H1 (cell line): ENCODE measurements around the gene LLGL2. TPM values are rescaled to one million over a fixed set of nuclear protein-coding genes. Genes with fewer than 3 reads are reported as not detected.

Experiments used
- CTCF ChIA-PET: fragments of 300-600 bp; sonication (Branson Sonifier 250); formaldehyde crosslinking; loops from one replicate; lab custom pipeline; 2021; ENCODE audit not compliant: partially characterized antibody; lab: Charles Lee
- POLR2A ChIA-PET: fragments of 300-600 bp; sonication (Branson Sonifier 250); formaldehyde crosslinking; loops from one replicate; lab custom pipeline; 2021; ENCODE audit warnings: inconsistent platforms; ENCODE audit not compliant: partially characterized antibody; lab: Charles Lee
- DNase-seq, 2 experiments: peaks; one replicate each; pipeline versions ENCODE4 v3.0.0 to v3.0.0-alpha.2; 2010 to 2022; ENCODE audit warnings: low spot score in 2 of 2, low read depth in 1 of 2, mixed read lengths in 1 of 2
- FAIRE-seq: peaks from 2 replicates; lab custom pipeline; 2011; peaks lifted over from hg19 to GRCh38; lab: Jason Lieb, UNC
- H2AFZ ChIP-seq: 2 replicates; pipeline ENCODE4 v1.8.1; 2012; ENCODE audit warnings: low read length, inconsistent platforms
- H2AK5ac ChIP-seq: 2 replicates; pipeline ENCODE4 v1.6.1; 2013; ENCODE audit warnings: low read depth, low read length
- H2BK120ac ChIP-seq: replicated peaks from 2 replicates; pipeline ENCODE3; 2013; ENCODE audit warnings: low read depth, low read length, inconsistent platforms
- H2BK12ac ChIP-seq: 2 replicates; pipeline ENCODE4 v1.6.1; 2013; ENCODE audit warnings: low read depth, low read length
- H2BK15ac ChIP-seq: 2 replicates; pipeline ENCODE4 v1.6.1; 2013; ENCODE audit warnings: low read length
- H2BK20ac ChIP-seq: 2 replicates; pipeline ENCODE4 v1.6.1; 2013; ENCODE audit warnings: low read length
- H2BK5ac ChIP-seq: 2 replicates; pipeline ENCODE4 v1.6.1; 2013; ENCODE audit warnings: low read depth, low read length
- H3K14ac ChIP-seq: 2 replicates; pipeline ENCODE4 v1.6.1; 2013; ENCODE audit warnings: inconsistent platforms; ENCODE audit not compliant: insufficient read length
- H3K18ac ChIP-seq: 2 replicates; pipeline ENCODE4 v1.6.1; 2013; ENCODE audit warnings: low read length; ENCODE audit errors: extremely low read depth
- H3K23ac ChIP-seq: 2 replicates; pipeline ENCODE4 v1.6.1; 2013; ENCODE audit warnings: inconsistent platforms; ENCODE audit not compliant: insufficient read length
- H3K23me2 ChIP-seq: 2 replicates; pipeline ENCODE4 v1.6.1; 2013; ENCODE audit warnings: low read depth, low read length
- H3K27ac ChIP-seq: 2 replicates; pipeline ENCODE4 v1.6.1; 2011; ENCODE audit warnings: low read depth, low read length, inconsistent platforms
- H3K27me3 ChIP-seq, 4 experiments: replicated peaks in 1 of 4; 1 replicate in 1 of 4; 2 replicates in 3 of 4; pipeline versions ENCODE4 v1.6.1 to v1.8.1; 2011 to 2013; ENCODE audit warnings: low read length in 3 of 4, mild to moderate bottlenecking in 3 of 4, inconsistent platforms in 2 of 4, mixed read lengths in 2 of 4, moderate library complexity in 1 of 4; ENCODE audit not compliant: control insufficient read depth in 3 of 4, insufficient read depth in 3 of 4; ENCODE audit errors: extremely low read depth in 1 of 4
- H3K36me3 ChIP-seq, 4 experiments: 2 replicates each; pipeline versions ENCODE4 v1.6.1 to v1.8.1; 2011 to 2013; ENCODE audit warnings: mild to moderate bottlenecking in 4 of 4, low read length in 3 of 4, moderate library complexity in 2 of 4, control low read depth in 1 of 4, inconsistent platforms in 1 of 4; ENCODE audit not compliant: insufficient read depth in 4 of 4, control insufficient read depth in 2 of 4
- H3K4ac ChIP-seq: replicated peaks from 2 replicates; pipeline ENCODE3; 2013; ENCODE audit warnings: low read length, low read depth, mixed read lengths, inconsistent platforms; ENCODE audit not compliant: insufficient read length
- H3K4me1 ChIP-seq, 4 experiments: replicated peaks in 1 of 4; 1 replicate in 1 of 4; 2 replicates in 3 of 4; pipeline versions ENCODE4 v1.6.1 to v1.8.1; 2011 to 2013; ENCODE audit warnings: low read length in 3 of 4, inconsistent platforms in 2 of 4, mixed read lengths in 1 of 4; ENCODE audit not compliant: insufficient read depth in 4 of 4, control insufficient read depth in 3 of 4
- H3K4me2 ChIP-seq, 2 experiments: 2 replicates each; pipeline versions ENCODE4 v1.6.1 to v1.8.1; 2011 to 2013; ENCODE audit warnings: low read depth in 2 of 2, low read length in 2 of 2, control low read depth in 1 of 2, inconsistent platforms in 1 of 2, mild to moderate bottlenecking in 1 of 2; ENCODE audit not compliant: insufficient read depth in 1 of 2
- H3K4me3 ChIP-seq, 4 experiments: fragments of 200-600, 300-600 bp in 1 of 4; sonication (generic), shearing (Covaris generic), sonication (Bioruptor Twin) in 1 of 4; 2 replicates each; pipeline versions ENCODE4 v1.5.1 to v1.8.1; 2011 to 2016; ENCODE audit warnings: low read length in 4 of 4, low read depth in 3 of 4, control low read depth in 2 of 4, inconsistent platforms in 2 of 4, mild to moderate bottlenecking in 2 of 4, mixed read lengths in 1 of 4, moderate library complexity in 1 of 4; ENCODE audit not compliant: insufficient read depth in 2 of 4; ENCODE audit errors: extremely low read depth in 1 of 4
- H3K56ac ChIP-seq: replicated peaks from 2 replicates; pipeline ENCODE3; 2013; ENCODE audit warnings: low read depth, mild to moderate bottlenecking, mixed read lengths, low read length, inconsistent platforms; ENCODE audit not compliant: insufficient read length
- H3K79me1 ChIP-seq: 2 replicates; pipeline ENCODE4 v1.6.1; 2013; ENCODE audit warnings: low read depth, low read length, control low read depth
- H3K79me2 ChIP-seq, 2 experiments: 2 replicates each; pipeline versions ENCODE4 v1.6.1 to v1.8.1; 2012 to 2013; ENCODE audit warnings: low read length in 2 of 2, mild to moderate bottlenecking in 2 of 2, inconsistent platforms in 1 of 2; ENCODE audit not compliant: insufficient read depth in 2 of 2, control insufficient read depth in 1 of 2
- H3K9ac ChIP-seq, 4 experiments: replicated peaks in 1 of 4; 1 replicate in 1 of 4; 2 replicates in 3 of 4; pipeline versions ENCODE4 v1.6.1 to v1.8.1; 2011 to 2013; ENCODE audit warnings: low read depth in 3 of 4, low read length in 3 of 4, control low read depth in 2 of 4, mild to moderate bottlenecking in 2 of 4, moderate library complexity in 2 of 4, inconsistent platforms in 1 of 4; ENCODE audit errors: extremely low read depth in 1 of 4
- H3K9me3 ChIP-seq, 2 experiments: 2 replicates each; pipeline versions ENCODE4 v1.6.1 to v1.8.1; 2012 to 2013; ENCODE audit warnings: mild to moderate bottlenecking in 2 of 2, moderate library complexity in 2 of 2, control low read depth in 1 of 2, inconsistent platforms in 1 of 2, low read depth in 1 of 2, low read length in 1 of 2, mixed read lengths in 1 of 2; ENCODE audit not compliant: insufficient read depth in 2 of 2
- H4K20me1 ChIP-seq, 2 experiments: replicated peaks in 1 of 2; 2 replicates each; pipeline versions ENCODE3 to v1.8.1; 2011 to 2013; ENCODE audit warnings: inconsistent platforms in 2 of 2, low read length in 2 of 2, mild to moderate bottlenecking in 1 of 2; ENCODE audit not compliant: insufficient read depth in 2 of 2, control insufficient read depth in 1 of 2
- H4K5ac ChIP-seq: 2 replicates; pipeline ENCODE4 v1.6.1; 2013; ENCODE audit warnings: low read length, low read depth, mixed read lengths, inconsistent platforms; ENCODE audit not compliant: insufficient read length
- H4K8ac ChIP-seq: 2 replicates; pipeline ENCODE4 v1.8.0; 2013; ENCODE audit warnings: mild to moderate bottlenecking, moderate library complexity, low read length, inconsistent platforms; ENCODE audit not compliant: insufficient read depth; ENCODE audit errors: extremely low read depth
- H4K91ac ChIP-seq: replicated peaks from 2 replicates; pipeline ENCODE3; 2013; ENCODE audit warnings: low read length, mixed read lengths, inconsistent platforms; ENCODE audit not compliant: insufficient read length
- GABPA ChIP-seq: IDR thresholded peaks from 2 replicates; pipeline ENCODE4 v1.6.1; 2011; ENCODE audit warnings: mild to moderate bottlenecking, low read length, moderate library complexity, borderline replicate concordance; ENCODE audit not compliant: insufficient read depth
- HDAC6 ChIP-seq: IDR thresholded peaks from one replicate; pipeline ENCODE4 v1.7.1; 2012; ENCODE audit warnings: low read depth, mild to moderate bottlenecking, inconsistent platforms, low read length, moderate library complexity
- SAP30 ChIP-seq: fragments of 300-600 bp; sonication (generic); IDR thresholded peaks from 2 replicates; pipeline ENCODE4 v1.7.1; 2012; ENCODE audit warnings: low read length, moderate library complexity, mild to moderate bottlenecking, inconsistent platforms; ENCODE audit not compliant: insufficient read depth, insufficient replicate concordance
- WGBS, 2 experiments: shearing (Covaris generic) in 1 of 2; methylation state at CpG; one replicate each; pipeline versions ENCODE4 v1.1.6 to v1.1.7; 2013 to 2015; ENCODE audit warnings: low lambda C conversion rate in 2 of 2, mixed read lengths in 2 of 2, inconsistent platforms in 1 of 2, low coverage in 1 of 2, missing lambda C conversion rate in 1 of 2; ENCODE audit not compliant: insufficient replicate concordance in 2 of 2, insufficient coverage in 1 of 2, insufficient read length in 1 of 2; ENCODE audit errors: extremely low coverage in 1 of 2, missing lambda C conversion rate in 1 of 2; 5-methylcytosine and 5-hydroxymethylcytosine counted together
- polyA plus RNA-seq, 7 experiments: library from polyadenylated mRNA; depleted of rRNA in 3 of 7; stranded (reverse) in 5 of 7; unstranded in 2 of 7; fragments of >200 nt in 5 of 7; fragments of 200-250 nt in 2 of 7; gene quantifications; 1 replicate in 5 of 7; 2 replicates in 1 of 7; 4 replicates in 1 of 7; pipeline versions ENCODE4 v1.2.1 to v1.2.3, GENCODE V29; 2011 to 2013; ENCODE audit warnings: missing spikeins in 2 of 7, mixed read lengths in 2 of 7
- total RNA-seq: library from RNA; stranded (reverse); fragmentation: NEBNext Ultra II Directional; extraction: Animal tissue kit (Norgen Biotek cat#: 25700); gene quantifications from 2 replicates; pipeline ENCODE4 v1.2.1, GENCODE V29; 2021

Gene LLGL2
- total and polyA plus RNA-seq, 2 of the 8 experiments (the other 6 are each of a cell fraction or from before 2014, with no cell fraction given): 64.5 to 77.1 TPM

GRCh38 chr17:75573540-75573957 is 48.1 kb downstream of the LLGL2 start:
- H3K18ac ChIP-seq: no peak overlapping the region

More at GRCh38 chr17:75573540-75573957, 48.1 kb downstream of the LLGL2 start:
- no peak for FAIRE-seq
- no peak overlapping the region for H3K23ac ChIP-seq
- no peak overlapping the region for H3K9ac ChIP-seq
- no peak overlapping the region for H4K91ac ChIP-seq
- no peak overlapping the region for H4K8ac ChIP-seq
- H2BK120ac ChIP-seq: no peak overlapping the region
- CTCF ChIA-PET: no interaction called here
- no peak overlapping the region for H3K56ac ChIP-seq
- H3K27me3 ChIP-seq: no peaks in the 10 kb centered on the region
- H2AFZ ChIP-seq: no peak overlapping the region
- no peak overlapping the region for H2BK5ac ChIP-seq
- H3K23me2 ChIP-seq: no peaks in the 10 kb centered on the region
- H2BK15ac ChIP-seq: no peak overlapping the region
- H2BK20ac ChIP-seq: no peak overlapping the region
- no peak for TF ChIP-seq HDAC6
- TF ChIP-seq SAP30: no peak
- no peak for TF ChIP-seq GABPA
- TF ChIP-seq, all 59 proteins: peak for 0
- Histone ChIP-seq H3K4me1 (no peaks in the 10 kb centered on the region), H3K79me2 (no peaks in the 10 kb centered on the region), H2AK5ac (no peak overlapping the region), H4K20me1 (peaks cover 0 to 1% of the 10 kb centered on the region in 2 experiments), H4K5ac (no peak overlapping the region), H3K36me3 (peaks cover 0 to 6% (median 2%) of the 10 kb centered on the region in 4 experiments; a peak in 2 of 8 replicates), H3K4ac (no peak overlapping the region), H3K4me2 (no peak overlapping the region), H3K9me3 (no peaks in the 10 kb centered on the region), H3K14ac (no peak overlapping the region), H2BK12ac (no peak overlapping the region), H3K4me3 (no peak overlapping the region), H3K27ac (no peak overlapping the region), H3K79me1 (no peaks in the 10 kb centered on the region)
- 84% methylated on average over 13 of the region's 16 CpGs; no CpG with 5 or more reads in 1 of the 2 experiments for WGBS, 2 experiments
- DNase-seq: no peak
- POLR2A ChIA-PET: no interaction called here
